SU-DHL-6 (cell line): ENCODE results near the gene MECR.

Source experiments
- CTCF ChIP-seq: fragments of 200-600 bp; sonication (generic); IDR thresholded peaks from one replicate; pipeline ENCODE4 v1.5.1; 2017; ENCODE audit warnings: antibody characterized with exemption, mild to moderate bottlenecking, low read length, moderate library complexity; ENCODE audit not compliant: insufficient read depth, poor library complexity, severe bottlenecking
- EZH2phosphoT487 ChIP-seq: fragments of 200-600 bp; sonication (generic), shearing (Covaris generic); conservative IDR thresholded peaks from 2 replicates; pipeline ENCODE4 v1.6.1; 2018; ENCODE audit warnings: mild to moderate bottlenecking, antibody characterized with exemption, low read length, moderate library complexity, mixed read lengths

DNA sequence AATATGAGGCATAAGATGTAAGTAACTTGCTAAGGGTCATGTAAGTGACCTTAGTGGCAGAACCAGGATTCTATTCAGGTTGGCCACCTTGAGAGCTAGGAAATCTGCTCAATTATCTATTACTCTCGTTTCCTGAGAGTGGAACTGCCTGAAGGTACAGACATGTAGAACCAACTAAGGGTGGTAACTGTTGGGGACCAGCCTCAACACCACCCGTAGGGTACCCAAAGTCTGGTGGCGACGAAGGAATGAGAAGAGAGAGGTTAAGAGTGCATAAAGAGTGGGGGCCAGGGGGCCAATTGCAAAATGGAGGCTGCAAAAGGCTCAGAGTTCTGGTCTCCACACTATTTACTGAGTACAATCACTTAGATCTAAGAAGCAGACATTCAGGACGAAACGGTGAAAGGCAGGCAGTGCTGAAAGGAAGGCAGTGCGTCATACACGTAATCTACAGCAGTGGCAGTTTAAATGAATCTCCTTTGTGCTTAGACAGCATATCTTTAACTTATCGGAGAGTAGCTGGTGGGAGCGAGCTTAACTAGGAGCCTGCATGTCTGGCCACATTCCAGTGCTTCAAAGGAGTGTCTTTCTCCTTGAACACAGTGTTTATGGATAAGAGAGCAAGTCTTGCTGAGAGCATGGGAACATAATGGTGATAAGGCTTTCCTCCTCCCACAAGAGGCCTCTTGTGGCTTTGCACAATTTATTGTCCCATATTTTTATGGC is 74.0 kb downstream of the MECR start:
- no peak for TF ChIP-seq CTCF
- no peak for TF ChIP-seq EZH2phosphoT487
